Stimulated activated CD8-positive, alpha-beta memory T cell treated with anti-CD3 and anti-CD28 coated beads, Interleukin-4, amount 100 ng/mL, for 24 hours (primary cell): Measurements from ENCODE around the gene MTA3.

Experiments used
- DNase-seq: peaks from one replicate; pipeline ENCODE4 v3.0.0-alpha.2; 2020; ENCODE audit warnings: low read depth

Gene MTA3

GRCh38 chr2:42787424-42787787 lies 219.0 kb downstream of the MTA3 start:
- DNase-seq: no peak

- DNase-seq: no peak
These were observed 219.5 kb downstream of the MTA3 start for GRCh38 chr2:42787788-42788477.

DNA sequence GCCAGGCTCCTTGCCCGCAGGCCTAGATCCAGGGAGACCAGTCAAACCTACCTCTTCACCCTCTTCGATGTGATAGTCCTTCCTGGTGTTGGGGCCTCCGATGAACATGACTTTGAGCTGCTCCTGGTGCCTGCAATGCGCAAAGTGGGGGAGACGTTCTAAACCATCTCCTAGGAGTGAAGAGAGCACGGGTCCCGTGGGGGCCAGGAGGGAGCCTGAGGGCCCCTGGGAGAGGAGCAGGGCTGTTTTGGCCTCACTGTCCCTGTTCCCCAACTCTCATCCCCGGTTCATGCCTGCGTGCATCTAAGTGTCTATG lies 220.0 kb downstream of the MTA3 start:
- no peak for DNase-seq

DNA sequence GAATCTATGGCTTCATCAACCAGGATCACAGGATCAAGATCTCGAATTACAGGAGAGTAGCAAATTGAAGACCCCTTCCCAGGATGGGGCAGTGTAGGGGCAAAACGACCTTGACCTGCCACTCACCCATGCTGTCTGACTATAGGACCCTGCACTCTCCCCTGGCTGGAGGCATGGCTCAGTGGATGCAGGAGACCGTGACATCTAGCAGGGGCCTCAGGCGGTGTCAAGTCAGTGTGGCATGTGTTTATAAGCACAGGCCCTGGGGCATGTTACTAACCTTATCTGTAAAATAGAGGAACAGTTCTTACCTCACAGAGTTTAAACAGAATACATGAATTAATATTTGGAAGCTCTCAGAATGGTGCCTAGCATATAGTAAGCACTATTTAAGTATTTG lies 220.4 kb downstream of the MTA3 start:
- DNase-seq: no peak

GRCh38 chr2:42789751-42790150 lies 221.3 kb downstream of the MTA3 start:
- DNase-seq: no peak

GRCh38 chr2:42791606-42792005 lies 223.2 kb downstream of the MTA3 start:
- no peak for DNase-seq

GRCh38 chr2:42792087-42792582 lies 223.7 kb downstream of the MTA3 start:
- no peak for DNase-seq

- no peak for DNase-seq
These were observed 224.3 kb downstream of the MTA3 start, which contains the start of gene HAAO for GRCh38 chr2:42792583-42793333. HAAO (minus strand) TSS chr2:42792583; CDS start chr2:42792536, 47 bp downstream.

DNA sequence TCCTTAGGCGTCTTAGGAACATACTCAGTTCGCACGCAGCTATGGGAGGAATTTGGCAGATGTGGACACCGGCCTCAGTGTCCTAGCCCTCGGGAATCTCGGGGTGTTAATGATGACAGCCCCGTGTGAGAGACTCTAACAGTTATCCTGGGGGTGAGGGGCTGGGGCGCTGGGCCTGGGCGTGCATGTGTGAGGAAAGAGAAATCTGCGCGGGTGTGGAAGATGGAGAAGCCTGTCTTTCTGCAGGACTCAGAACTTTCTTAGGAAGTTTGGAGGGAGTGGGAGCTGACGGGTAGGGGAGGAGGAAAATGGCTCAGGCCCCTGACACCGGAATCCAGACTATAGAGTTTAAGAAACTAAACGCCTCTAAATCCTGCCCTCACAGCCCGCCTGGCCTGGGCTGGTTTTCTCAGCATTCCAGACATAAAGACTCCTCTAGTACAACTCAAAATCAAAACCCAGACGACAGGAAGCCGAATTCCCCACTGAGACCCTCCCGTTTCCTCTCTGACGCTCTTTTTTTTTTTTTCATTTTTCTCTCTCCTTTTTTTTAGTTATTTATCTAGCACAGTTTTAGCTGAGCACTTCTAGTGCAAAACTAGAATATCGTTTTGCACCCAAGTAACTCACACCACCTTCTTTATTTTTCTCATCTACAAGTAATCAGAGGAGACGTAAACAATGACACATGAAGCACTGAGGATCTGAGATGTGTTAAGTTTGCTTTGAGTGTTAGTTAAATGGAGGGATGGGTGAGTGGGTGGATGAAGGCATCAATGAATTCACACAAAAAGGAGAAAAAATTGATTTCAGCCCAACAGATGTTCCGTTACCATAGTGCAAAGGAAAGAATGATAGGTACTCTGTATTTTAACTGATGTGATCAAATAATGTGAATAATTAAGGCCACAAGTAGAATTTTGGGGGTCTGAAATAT lies 225.2 kb downstream of the MTA3 start:
- DNase-seq: no peak

GRCh38 chr2:42794271-42795046 lies 226.0 kb downstream of the MTA3 start:
- no peak for DNase-seq

DNA sequence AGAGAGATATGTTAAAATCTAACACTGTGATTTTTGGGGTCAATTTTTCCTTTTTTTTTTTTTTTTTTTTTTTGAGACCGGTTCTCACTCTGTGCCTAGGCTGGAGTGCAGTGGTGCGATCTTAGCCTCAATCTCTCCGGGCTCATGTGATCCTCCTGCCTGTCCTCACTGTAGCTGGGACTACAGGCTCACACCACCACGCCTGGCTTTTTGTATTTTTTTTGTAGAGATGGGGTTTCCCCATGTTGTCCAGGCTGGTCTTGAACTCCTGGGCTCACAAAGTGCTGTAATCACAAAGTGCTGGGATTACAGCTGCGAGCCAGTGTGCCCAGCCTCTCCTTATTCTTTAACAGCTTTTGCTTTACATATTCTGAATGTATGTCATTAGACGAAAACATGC lies 226.8 kb downstream of the MTA3 start:
- DNase-seq: no peak

DNA sequence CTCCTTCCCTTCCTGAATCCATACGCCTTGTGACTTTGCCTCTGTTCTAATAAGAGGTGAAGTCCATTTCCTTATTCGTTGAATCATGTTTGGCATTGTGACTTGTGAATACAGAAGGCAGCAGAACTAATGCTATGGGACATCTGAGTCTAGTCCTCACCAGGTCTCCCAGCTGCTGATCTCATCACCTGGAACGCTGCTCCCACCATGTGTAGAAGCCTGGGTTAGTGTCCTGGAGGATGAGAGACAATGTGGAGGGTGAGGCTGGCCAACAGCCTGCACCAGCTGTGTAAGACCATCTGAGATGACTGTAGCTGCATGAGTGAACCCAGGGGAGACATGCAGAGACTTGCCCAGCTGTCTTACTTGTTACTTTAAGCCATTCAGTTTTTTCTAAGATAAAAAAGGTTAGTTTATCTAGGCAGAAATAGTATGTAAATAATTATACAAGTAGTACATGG lies 227.4 kb downstream of the MTA3 start:
- DNase-seq: no peak

DNA sequence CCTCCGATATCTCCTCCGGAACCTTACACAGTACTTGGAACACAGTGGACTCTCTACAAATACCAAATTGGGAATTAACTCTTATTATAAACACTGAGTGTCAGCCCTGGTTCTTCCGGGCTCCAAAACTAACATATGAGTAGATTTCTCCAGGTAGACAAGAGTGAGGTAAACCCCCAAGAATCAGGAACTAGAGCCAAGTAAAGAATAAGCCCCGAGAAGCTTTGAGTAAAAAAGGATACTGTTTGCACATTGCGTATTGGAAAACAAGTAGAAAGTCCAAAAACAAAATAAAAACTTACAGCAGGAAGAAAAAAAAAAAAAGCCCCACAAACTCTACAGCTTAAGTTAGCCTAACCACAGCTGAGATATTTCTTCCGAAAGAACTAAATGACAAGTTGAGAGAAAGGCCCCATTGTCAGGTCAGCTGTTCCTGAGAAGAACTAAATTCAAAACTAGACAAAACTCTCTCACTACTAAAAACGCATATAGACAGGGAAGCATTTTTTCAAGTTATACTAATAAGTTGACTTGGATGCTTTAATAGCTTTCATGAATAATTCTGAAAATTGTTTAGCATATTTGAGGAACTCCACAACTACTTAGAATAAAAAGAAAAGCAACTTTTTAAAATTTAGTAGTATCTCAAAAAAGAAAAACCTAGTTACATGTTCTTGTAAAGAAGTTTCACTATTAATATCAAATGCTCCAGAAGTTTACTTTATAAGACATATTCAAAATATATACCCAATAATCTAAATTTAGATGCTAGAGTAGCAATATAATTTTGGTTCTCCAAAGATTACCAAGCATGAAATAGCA lies 228.2 kb downstream of the MTA3 start:
- no peak for DNase-seq

DNA sequence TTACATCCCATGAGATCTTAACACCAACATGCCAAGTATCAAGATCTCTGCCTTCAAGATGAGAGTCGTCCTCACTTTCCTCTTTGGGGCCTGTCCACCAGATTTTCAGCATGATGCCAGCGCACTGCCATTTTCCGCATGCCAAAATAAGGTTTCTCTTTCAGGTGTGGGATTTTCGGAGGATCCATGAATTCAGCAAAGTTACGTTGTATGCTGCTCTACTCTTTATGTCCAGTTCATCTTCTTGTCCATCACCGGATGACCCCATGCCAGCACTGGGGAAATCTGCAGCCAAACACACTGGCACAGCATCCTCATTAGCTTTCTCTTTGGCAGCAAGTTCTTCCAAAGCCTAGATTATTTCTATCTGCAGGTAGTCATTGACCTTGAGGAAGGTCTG lies 228.8 kb downstream of the MTA3 start:
- DNase-seq: no peak

DNA sequence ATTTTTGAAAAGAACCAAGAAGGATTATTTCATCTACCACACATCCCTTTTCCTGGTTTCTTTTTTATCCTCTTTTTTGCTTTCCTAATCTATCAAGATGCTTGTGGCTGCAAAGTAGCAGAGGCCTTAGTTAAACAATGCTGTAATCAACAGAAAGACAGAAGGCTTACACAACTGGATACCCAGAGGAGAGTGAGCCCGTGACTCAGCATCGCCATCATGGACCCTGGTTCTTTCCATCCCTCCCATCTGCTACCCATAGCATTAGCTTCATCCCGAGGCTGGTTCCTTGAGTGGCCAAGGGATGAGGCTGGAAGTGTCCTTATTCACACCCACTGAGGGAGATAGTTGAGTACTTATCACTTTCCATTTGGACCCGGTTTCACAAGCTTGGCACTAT lies 231.4 kb downstream of the MTA3 start:
- DNase-seq: no peak

GRCh38 chr2:42800461-42800962 lies 232.1 kb downstream of the MTA3 start:
- no peak for DNase-seq

DNA sequence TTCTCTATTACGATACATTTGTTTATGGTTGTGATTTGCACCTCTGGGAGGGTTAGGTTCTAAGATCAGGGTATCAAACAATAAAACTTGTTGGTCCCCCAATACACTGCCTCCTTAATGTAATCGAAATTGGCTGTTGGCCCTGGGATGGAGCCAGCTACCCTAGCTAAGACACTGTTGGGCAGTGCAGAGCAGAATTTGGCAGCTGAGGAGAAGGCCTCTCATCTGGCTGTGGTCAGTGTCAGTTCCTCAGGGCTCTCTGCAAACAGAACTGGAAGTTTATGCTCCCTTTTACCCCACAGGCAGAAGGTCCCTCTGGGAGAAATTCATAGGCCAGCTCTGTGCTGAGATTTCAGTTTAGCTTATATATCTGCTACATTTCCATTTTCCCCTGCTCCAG lies 232.5 kb downstream of the MTA3 start:
- DNase-seq: no peak

DNA sequence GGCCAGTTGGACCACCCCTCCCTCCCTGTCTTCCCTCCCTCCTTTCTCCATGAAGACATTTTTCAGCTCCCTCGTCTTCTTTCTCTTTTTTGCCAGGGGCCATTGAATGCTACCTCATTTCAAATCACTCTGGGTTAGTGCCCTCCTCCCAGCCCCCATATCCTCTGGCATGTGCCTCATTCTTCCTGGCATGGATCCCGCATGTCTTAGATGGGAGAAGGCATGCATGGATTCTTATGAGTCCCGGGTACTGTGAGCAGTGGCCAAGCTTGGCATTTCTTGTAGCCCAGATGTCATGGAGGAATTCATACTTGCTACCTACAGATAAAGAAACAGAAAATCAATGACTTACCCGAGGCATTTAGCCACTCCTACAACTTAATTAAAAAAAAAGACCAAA lies 232.9 kb downstream of the MTA3 start:
- DNase-seq: no peak

DNA sequence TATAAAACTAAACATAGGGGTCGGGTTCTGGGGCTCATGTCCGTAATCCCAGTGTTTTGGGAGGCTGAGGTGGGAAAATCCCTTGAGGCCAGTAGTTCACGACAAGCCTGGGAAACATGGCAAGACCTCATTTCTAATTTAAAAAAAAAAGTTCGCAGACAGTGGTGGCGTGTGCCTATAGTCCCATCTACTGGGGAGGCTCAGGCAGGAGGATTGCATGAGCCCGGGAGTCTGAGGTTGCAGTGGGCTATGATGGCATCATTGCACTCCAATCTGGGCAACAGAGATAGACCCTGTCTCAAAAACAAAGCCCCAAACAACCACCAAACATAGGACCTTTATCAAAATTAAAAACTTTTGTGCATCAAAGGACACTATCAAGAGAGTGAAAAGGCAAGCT lies 233.7 kb downstream of the MTA3 start:
- DNase-seq: no peak

DNA sequence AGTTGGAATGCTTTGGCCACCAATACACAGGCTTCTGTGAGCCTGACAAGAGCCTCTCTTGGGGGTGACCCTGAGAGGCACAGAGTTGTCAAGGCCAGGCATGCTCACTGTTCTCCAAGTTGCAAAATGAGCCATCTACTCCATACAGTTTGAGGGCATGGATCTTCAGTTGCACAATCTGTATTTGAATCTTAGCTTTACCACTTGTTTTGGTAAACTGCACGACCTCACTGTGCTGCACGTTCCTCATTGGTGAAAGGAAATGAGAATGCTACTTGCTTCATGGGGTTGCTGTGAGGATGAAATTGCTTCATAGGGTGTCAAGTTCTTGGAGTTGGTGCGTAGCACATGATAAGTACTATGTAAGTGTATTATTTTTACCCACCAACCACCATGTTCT lies 235.9 kb downstream of the MTA3 start:
- no peak for DNase-seq

- DNase-seq: no peak
These were observed 236.5 kb downstream of the MTA3 start for GRCh38 chr2:42804891-42805290.
